Keratinocyte (primary cell): ENCODE data around the gene BNIP3.

ENCODE experiments used
- EZH2 ChIP-seq: IDR thresholded peaks from one replicate; pipeline ENCODE4 v1.6.1; 2012; ENCODE audit warnings: inconsistent platforms, mild to moderate bottlenecking, low read length, moderate library complexity
- TF ChIP-seq, protein P1 (sequence below), 3 experiments: IDR thresholded peaks in 1 of 3; conservative IDR thresholded peaks in 1 of 3; optimal IDR thresholded peaks in 1 of 3; 2 replicates in 2 of 3; 3 replicates in 1 of 3; pipeline versions ENCODE3 to v1.5.1; 2011; ENCODE audit warnings: low read length in 3 of 3, mild to moderate bottlenecking in 3 of 3, moderate library complexity in 2 of 3, control low read depth in 1 of 3, inconsistent platforms in 1 of 3; ENCODE audit not compliant: insufficient read depth in 2 of 3; ENCODE audit errors: extremely low read depth in 1 of 3

DNA sequence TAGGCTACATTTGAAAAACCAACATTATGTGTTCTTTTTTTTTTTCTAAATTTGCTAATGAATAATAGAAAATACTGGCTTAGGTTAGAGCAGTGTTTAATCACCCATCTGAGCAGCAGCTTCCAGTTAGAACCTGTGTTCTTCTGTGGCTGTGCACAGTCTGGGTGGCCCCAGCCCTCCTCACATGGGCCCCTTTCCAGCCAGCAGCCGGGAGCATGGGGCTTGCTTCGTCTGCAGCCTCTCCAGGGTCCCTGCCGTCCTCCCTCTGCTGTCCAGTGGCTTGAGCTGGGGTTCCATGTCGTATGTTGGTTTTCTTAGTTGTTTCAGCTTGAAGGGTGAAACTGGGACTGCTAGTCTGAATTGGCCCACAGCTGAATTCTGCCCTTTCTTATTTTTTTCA lies 37.3 kb downstream of the BNIP3 start:
- TF ChIP-seq, protein P1, sequence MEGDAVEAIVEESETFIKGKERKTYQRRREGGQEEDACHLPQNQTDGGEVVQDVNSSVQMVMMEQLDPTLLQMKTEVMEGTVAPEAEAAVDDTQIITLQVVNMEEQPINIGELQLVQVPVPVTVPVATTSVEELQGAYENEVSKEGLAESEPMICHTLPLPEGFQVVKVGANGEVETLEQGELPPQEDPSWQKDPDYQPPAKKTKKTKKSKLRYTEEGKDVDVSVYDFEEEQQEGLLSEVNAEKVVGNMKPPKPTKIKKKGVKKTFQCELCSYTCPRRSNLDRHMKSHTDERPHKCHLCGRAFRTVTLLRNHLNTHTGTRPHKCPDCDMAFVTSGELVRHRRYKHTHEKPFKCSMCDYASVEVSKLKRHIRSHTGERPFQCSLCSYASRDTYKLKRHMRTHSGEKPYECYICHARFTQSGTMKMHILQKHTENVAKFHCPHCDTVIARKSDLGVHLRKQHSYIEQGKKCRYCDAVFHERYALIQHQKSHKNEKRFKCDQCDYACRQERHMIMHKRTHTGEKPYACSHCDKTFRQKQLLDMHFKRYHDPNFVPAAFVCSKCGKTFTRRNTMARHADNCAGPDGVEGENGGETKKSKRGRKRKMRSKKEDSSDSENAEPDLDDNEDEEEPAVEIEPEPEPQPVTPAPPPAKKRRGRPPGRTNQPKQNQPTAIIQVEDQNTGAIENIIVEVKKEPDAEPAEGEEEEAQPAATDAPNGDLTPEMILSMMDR (optimal IDR thresholded peaks at IDR 0.05 in 1 of 3, IDR thresholded peaks at IDR 0.05 in 1 of 3, conservative IDR thresholded peaks at IDR 0.05 in 1 of 3; ENCODE audit: extremely low read depth in 1 of 3, insufficient read depth in 2 of 3, low read length in 3 of 3) = no peak
- no peak for TF ChIP-seq EZH2
